ENCODE measurements around the gene TGIF1.

- TF ChIP-seq TARDBP (IDR thresholded peaks at IDR 0.05) (no peak), BHLHE40 (IDR thresholded peaks at IDR 0.05; ENCODE audit: borderline replicate concordance) (no peak)
Observed at GRCh38 chr18:3458952-3459853, 9.2 kb downstream of the TGIF1 start.

Measured in HEK293T (cell line).